Mesendoderm (in vitro differentiated cells): ENCODE measurements around the gene CADPS2.
"Not testable (repeated sequence)": the region's sequence is repeated elsewhere in the genome, so short reads cannot be mapped to it uniquely, and the experiment has no call there.

Source experiments
- DNase-seq: peaks from one replicate; pipeline ENCODE4 v3.0.0; 2013
- H2AK5ac ChIP-seq: 2 replicates; pipeline ENCODE4 v1.6.1; 2013; ENCODE audit warnings: low read length, inconsistent platforms
- H2BK120ac ChIP-seq: 2 replicates; pipeline ENCODE4 v1.6.1; 2013; ENCODE audit warnings: low read depth, mild to moderate bottlenecking, low read length, moderate library complexity, mixed read lengths
- H2BK15ac ChIP-seq: replicated peaks from 2 replicates; pipeline ENCODE4 v1.6.1; 2013; ENCODE audit warnings: low read depth, mild to moderate bottlenecking, moderate library complexity
- H2BK5ac ChIP-seq: 2 replicates; pipeline ENCODE4 v1.6.1; 2013; ENCODE audit warnings: low read length, inconsistent platforms
- H3K18ac ChIP-seq: 2 replicates; pipeline ENCODE4 v1.6.1; 2013; ENCODE audit warnings: mild to moderate bottlenecking, low read length, mixed read lengths
- H3K23ac ChIP-seq: one replicate; pipeline ENCODE4 v1.6.1; 2013; ENCODE audit warnings: low read length
- H3K27ac ChIP-seq: 2 replicates; pipeline ENCODE4 v1.5.1; 2013; ENCODE audit warnings: low read depth, mild to moderate bottlenecking, inconsistent platforms, low read length, moderate library complexity
- H3K27me3 ChIP-seq: 2 replicates; pipeline ENCODE4 v1.6.1; 2013; ENCODE audit warnings: low read length, control low read depth, mild to moderate bottlenecking, inconsistent platforms; ENCODE audit not compliant: insufficient read depth, poor library complexity
- H3K36me3 ChIP-seq: 2 replicates; pipeline ENCODE4 v1.6.1; 2013; ENCODE audit warnings: low read length, inconsistent platforms; ENCODE audit not compliant: control insufficient read depth, insufficient read depth
- H3K4ac ChIP-seq: one replicate; pipeline ENCODE4 v1.6.1; 2013; ENCODE audit warnings: low read depth, mild to moderate bottlenecking, low read length, moderate library complexity
- H3K4me1 ChIP-seq: 2 replicates; pipeline ENCODE4 v1.6.1; 2013; ENCODE audit warnings: low read depth, low read length, inconsistent platforms; ENCODE audit not compliant: control insufficient read depth
- H3K4me2 ChIP-seq: 2 replicates; pipeline ENCODE4 v1.6.1; 2013; ENCODE audit warnings: low read length
- H3K4me3 ChIP-seq: 2 replicates; pipeline ENCODE4 v1.5.1; 2013; ENCODE audit warnings: mild to moderate bottlenecking, low read length
- H3K56ac ChIP-seq: one replicate; pipeline ENCODE4 v1.6.1; 2013; ENCODE audit warnings: low read length
- H3K79me1 ChIP-seq: 2 replicates; pipeline ENCODE4 v1.6.1; 2013; ENCODE audit warnings: low read length, inconsistent platforms
- H3K79me2 ChIP-seq: 2 replicates; pipeline ENCODE4 v1.6.1; 2013; ENCODE audit warnings: mild to moderate bottlenecking, low read length; ENCODE audit not compliant: control insufficient read depth, insufficient read depth
- H3K9ac ChIP-seq: 2 replicates; pipeline ENCODE4 v1.6.1; 2013; ENCODE audit warnings: low read length, inconsistent platforms
- H4K5ac ChIP-seq: one replicate; pipeline ENCODE4 v1.6.1; 2013; ENCODE audit warnings: low read length
- H4K8ac ChIP-seq: one replicate; pipeline ENCODE4 v1.6.1; 2013; ENCODE audit warnings: low read depth, mild to moderate bottlenecking, control low read depth, low read length, moderate library complexity
- WGBS: extraction: QIAGEN DNeasy Blood & Tissue Kit; methylation state at CpG from one replicate; pipeline ENCODE4 v1.1.7; 2013; ENCODE audit warnings: low lambda C conversion rate, missing lambda C conversion rate; ENCODE audit not compliant: insufficient coverage; ENCODE audit errors: extremely low coverage; 5-methylcytosine and 5-hydroxymethylcytosine counted together

CADPS2 gene

DNA sequence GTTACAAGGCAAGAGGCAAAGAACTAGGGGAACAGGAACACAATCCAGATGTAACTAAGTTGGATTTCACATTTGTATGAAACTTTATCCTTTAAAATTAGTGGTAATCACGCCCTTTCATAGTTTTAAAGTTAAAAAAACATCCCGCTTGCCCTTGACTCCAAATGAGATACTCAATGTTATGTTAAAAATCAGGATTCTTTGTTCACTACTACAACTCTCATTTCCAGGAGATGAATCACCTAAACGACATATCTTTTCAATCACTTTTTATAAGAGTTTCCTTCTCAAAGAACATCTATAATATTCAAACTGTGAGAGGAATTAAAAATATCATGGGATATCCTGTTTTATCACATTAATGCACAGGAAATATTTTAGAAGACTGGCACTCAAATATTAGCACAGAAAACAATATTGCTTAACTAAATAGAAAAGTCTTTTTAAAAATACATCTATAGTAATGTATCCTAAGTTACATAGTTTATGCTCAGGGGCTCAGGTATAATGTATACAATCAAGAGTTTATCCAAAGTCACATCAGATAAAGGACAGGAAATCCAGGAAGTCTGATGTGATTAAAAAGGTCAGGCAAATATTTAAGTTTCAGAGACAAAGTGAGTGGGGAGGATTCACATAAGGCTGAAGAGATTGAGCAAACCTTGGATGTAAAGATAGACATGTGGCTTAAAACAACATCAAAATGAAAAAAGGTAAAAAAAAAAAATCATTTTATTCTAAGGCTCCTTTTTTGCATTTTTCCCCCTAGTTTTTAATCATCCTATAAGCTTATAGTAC is 41.9 kb downstream of the CADPS2 start:
- H3K27me3 ChIP-seq: no peaks in the 10 kb centered on the region
- H3K18ac ChIP-seq: no peak overlapping the region
- H3K4me3 ChIP-seq: no peak overlapping the region
- DNase-seq: no peak
- no peak overlapping the region for H4K5ac ChIP-seq
- H2BK15ac ChIP-seq: no peak overlapping the region
- H3K9ac ChIP-seq: no peak overlapping the region
- H3K4me2 ChIP-seq: no peak overlapping the region
- H3K27ac ChIP-seq: no peak overlapping the region
- no peak overlapping the region for H2AK5ac ChIP-seq
- no peak overlapping the region for H4K8ac ChIP-seq
- H3K4ac ChIP-seq: no peak overlapping the region
- no peak overlapping the region for H2BK120ac ChIP-seq
- H3K79me2 ChIP-seq: no peaks in the 10 kb centered on the region
- peaks cover 3% of the 10 kb centered on the region for H3K4me1 ChIP-seq
- no peak overlapping the region for H2BK5ac ChIP-seq
- no peaks in the 10 kb centered on the region for H3K36me3 ChIP-seq
- 100% methylated on average over 1 of the region's 3 CpGs for WGBS
- no peak overlapping the region for H3K23ac ChIP-seq
- no peaks in the 10 kb centered on the region for H3K79me1 ChIP-seq
- H3K56ac ChIP-seq: no peak overlapping the region

DNA sequence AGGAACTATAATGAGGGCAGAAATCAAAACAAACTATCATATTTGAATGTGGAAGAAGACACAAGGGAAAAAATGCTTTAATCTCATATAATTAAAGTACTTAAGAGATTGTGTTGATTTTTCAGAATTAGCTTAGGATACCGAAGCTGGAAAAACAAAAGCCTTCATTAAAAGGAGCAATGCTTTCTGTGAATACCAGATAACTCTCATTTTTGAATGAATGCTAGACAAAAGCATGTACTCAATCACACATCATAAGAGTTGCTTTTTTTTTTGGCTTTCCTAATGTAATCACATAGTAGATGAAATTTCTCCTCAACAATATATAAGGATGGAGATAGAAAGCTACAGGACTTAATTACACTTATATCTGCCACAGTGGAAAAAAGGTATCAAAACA is 43.3 kb downstream of the CADPS2 start:
- Histone ChIP-seq H3K4me1 (peaks cover under 1% of the 10 kb centered on the region), H3K9ac (no peak overlapping the region), H3K18ac (no peak overlapping the region), H3K79me1 (no peaks in the 10 kb centered on the region), H2BK15ac (no peak overlapping the region), H2BK120ac (no peak overlapping the region), H3K4me2 (no peak overlapping the region), H2BK5ac (no peak overlapping the region), H3K23ac (no peak overlapping the region), H3K4me3 (no peak overlapping the region), H3K27ac (no peak overlapping the region), H3K36me3 (no peaks in the 10 kb centered on the region), H4K8ac (no peak overlapping the region), H4K5ac (no peak overlapping the region), H3K56ac (no peak overlapping the region), H2AK5ac (no peak overlapping the region), H3K79me2 (no peaks in the 10 kb centered on the region), H3K27me3 (no peaks in the 10 kb centered on the region), H3K4ac (no peak overlapping the region)
- no CpG with 5 or more reads among the region's 1 CpG for WGBS
- DNase-seq: no peak

DNA sequence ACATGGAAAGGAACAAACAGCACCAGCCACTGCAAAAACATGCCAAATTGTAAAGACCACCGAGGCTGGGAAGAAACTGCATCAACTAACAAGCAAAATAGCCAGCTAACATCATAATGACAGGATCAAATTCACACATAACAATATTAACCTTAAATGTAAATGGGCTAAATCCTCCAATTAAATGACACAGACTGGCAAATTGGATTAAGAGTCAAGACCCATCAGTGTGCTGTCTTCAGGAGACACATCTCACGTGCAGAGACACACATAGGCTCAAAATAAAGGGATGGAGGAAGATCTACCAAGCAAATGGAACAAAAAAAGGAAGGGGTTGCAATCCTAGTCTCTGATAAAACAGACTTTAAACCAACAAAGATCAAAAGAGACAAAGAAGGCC is 50.0 kb downstream of the CADPS2 start:
- no CpG with 5 or more reads among the region's 2 CpGs for WGBS
- H4K5ac ChIP-seq, H3K18ac ChIP-seq, H3K4me1 ChIP-seq, DNase-seq, H3K4me3 ChIP-seq, H3K27ac ChIP-seq, H3K4ac ChIP-seq, H3K23ac ChIP-seq, H3K27me3 ChIP-seq, H3K79me1 ChIP-seq, H2AK5ac ChIP-seq, H4K8ac ChIP-seq, H3K79me2 ChIP-seq, H2BK15ac ChIP-seq, H3K4me2 ChIP-seq, H3K9ac ChIP-seq, H2BK120ac ChIP-seq, H3K36me3 ChIP-seq, H3K56ac ChIP-seq, H2BK5ac ChIP-seq: not testable (repeated sequence)

DNA sequence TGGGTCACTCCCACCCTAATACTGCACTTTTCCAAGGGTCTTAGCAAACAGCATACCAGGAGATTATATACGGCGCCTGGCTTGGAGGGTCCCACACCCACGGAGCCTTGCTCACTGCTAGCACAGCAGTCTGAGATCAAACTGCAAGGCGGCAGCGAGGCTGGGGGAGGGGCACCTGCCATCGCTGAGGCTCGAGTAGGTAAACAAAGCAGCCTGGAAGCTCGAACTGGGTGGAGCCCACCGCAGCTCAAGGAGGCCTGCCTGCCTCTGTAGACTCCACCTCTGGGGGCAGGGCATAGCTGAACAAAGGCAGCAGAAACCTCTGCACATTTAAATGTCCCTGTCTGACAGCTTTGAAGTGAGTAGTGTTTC is 51.7 kb downstream of the CADPS2 start:
- DNase-seq, H3K79me2 ChIP-seq, H3K4me2 ChIP-seq, H2BK15ac ChIP-seq, H3K9ac ChIP-seq, H3K18ac ChIP-seq, H2AK5ac ChIP-seq, H3K27me3 ChIP-seq, H3K4me1 ChIP-seq, H2BK5ac ChIP-seq, H3K27ac ChIP-seq, H3K79me1 ChIP-seq, H3K56ac ChIP-seq, H4K5ac ChIP-seq, H3K4me3 ChIP-seq, H4K8ac ChIP-seq, H3K36me3 ChIP-seq, H3K23ac ChIP-seq, H2BK120ac ChIP-seq, H3K4ac ChIP-seq: not testable (repeated sequence)
- no CpG with 5 or more reads among the region's 9 CpGs for WGBS

DNA sequence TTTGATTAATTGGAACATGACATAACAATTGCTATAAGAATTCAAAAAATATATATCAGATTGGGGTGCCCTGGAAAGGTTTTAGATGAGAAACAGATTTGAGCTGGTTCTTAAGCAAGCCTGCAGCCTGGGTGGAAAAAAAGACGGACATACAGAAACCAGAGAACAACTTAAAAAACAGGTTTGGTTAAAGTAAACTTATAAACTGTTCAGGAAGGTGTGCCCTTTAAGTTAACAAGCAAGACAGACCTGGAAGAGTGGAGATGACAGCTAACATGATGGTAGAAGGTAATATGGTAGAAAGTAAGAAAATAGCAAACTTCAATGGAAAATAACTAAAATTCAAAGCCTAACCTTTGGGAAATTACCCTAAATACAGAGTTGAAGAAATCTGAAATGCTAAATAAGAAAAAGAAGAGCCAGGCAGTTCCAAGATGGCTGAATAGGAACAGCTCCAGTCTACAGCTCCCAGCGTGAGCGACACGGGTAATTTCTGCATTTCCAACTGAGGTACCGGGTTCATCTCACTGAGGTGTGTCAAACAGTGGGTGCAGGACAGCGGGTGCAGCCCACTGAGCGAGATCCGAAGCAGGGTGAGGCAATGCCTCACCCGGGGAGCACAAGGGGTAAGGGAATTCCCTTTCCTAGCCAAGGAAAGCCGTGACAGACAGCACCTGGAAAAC is 52.2 kb downstream of the CADPS2 start:
- Histone ChIP-seq H4K8ac (no peak overlapping the region), H3K56ac (no peak overlapping the region), H2BK120ac (no peak overlapping the region), H3K9ac (no peak overlapping the region), H2BK15ac (no peak overlapping the region), H3K4ac (no peak overlapping the region), H3K79me2 (no peaks in the 10 kb centered on the region), H2AK5ac (no peak overlapping the region), H3K23ac (no peak overlapping the region), H3K79me1 (no peaks in the 10 kb centered on the region), H3K4me3 (no peak overlapping the region), H3K27ac (no peak overlapping the region), H3K4me2 (no peak overlapping the region), H3K27me3 (no peaks in the 10 kb centered on the region), H3K4me1 (no peaks in the 10 kb centered on the region), H2BK5ac (no peak overlapping the region), H3K36me3 (no peaks in the 10 kb centered on the region), H3K18ac (no peak overlapping the region), H4K5ac (no peak overlapping the region)
- DNase-seq: no peak
- WGBS: no CpG with 5 or more reads among the region's 10 CpGs
